A673 (cell line): ENCODE results near the gene ORM2.

Source experiments
- CTCF ChIP-seq: fragments of 300-800, 200-600 bp; sonication (generic); conservative IDR thresholded peaks from 2 replicates; pipeline ENCODE4 v1.5.1; 2017; ENCODE audit warnings: low read depth, mild to moderate bottlenecking, antibody characterized with exemption, low read length, moderate library complexity, mixed read lengths
- EZH2 ChIP-seq: fragments of 200-600 bp; sonication (generic); IDR thresholded peaks from 2 replicates; pipeline ENCODE4 v1.6.1; 2017; ENCODE audit warnings: borderline replicate concordance, low read depth, mild to moderate bottlenecking, mixed read lengths, antibody characterized with exemption, low read length; ENCODE audit not compliant: poor library complexity, severe bottlenecking

- TF ChIP-seq EZH2 = no peak
- TF ChIP-seq CTCF = no peak
Observed at GRCh38 chr9:114311571-114312512, 17.8 kb upstream of the ORM2 start.
